ENCODE measurements around the gene REG1A.

DNA sequence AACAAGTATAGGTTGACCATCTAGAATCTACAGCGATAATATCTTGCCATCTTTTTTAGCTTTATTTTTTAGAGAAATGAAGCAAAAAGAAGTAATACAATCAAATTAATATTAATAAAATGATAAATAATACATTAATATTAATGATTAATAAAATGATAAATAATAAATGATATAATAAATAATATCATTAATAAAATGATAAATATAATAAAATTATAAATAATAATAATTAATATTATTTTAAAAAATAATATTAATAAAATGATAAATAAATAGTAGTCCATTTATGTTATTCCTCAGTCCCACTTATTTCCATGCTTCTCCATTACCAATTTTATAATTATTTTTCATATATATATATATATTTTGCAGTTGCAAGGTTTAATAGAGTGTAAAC, 42.5 kb downstream of the REG1A start:
- TF ChIP-seq RAD21 (IDR thresholded peaks at IDR 0.05) = no peak
- TF ChIP-seq EGR1 (IDR thresholded peaks at IDR 0.05; ENCODE audit: low read depth in 2 of 2) = no peak
- TF ChIP-seq, protein P1, sequence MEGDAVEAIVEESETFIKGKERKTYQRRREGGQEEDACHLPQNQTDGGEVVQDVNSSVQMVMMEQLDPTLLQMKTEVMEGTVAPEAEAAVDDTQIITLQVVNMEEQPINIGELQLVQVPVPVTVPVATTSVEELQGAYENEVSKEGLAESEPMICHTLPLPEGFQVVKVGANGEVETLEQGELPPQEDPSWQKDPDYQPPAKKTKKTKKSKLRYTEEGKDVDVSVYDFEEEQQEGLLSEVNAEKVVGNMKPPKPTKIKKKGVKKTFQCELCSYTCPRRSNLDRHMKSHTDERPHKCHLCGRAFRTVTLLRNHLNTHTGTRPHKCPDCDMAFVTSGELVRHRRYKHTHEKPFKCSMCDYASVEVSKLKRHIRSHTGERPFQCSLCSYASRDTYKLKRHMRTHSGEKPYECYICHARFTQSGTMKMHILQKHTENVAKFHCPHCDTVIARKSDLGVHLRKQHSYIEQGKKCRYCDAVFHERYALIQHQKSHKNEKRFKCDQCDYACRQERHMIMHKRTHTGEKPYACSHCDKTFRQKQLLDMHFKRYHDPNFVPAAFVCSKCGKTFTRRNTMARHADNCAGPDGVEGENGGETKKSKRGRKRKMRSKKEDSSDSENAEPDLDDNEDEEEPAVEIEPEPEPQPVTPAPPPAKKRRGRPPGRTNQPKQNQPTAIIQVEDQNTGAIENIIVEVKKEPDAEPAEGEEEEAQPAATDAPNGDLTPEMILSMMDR (IDR thresholded peaks at IDR 0.05; ENCODE audit: low read depth, low read length, missing input control) = no peak
- no peak for TF ChIP-seq YY1 (IDR thresholded peaks at IDR 0.05)
- no peak for TF ChIP-seq TAF1 (conservative IDR thresholded peaks at IDR 0.05)
- TF ChIP-seq HNF4G (IDR thresholded peaks at IDR 0.05) = no peak
- TF ChIP-seq, protein P2, sequence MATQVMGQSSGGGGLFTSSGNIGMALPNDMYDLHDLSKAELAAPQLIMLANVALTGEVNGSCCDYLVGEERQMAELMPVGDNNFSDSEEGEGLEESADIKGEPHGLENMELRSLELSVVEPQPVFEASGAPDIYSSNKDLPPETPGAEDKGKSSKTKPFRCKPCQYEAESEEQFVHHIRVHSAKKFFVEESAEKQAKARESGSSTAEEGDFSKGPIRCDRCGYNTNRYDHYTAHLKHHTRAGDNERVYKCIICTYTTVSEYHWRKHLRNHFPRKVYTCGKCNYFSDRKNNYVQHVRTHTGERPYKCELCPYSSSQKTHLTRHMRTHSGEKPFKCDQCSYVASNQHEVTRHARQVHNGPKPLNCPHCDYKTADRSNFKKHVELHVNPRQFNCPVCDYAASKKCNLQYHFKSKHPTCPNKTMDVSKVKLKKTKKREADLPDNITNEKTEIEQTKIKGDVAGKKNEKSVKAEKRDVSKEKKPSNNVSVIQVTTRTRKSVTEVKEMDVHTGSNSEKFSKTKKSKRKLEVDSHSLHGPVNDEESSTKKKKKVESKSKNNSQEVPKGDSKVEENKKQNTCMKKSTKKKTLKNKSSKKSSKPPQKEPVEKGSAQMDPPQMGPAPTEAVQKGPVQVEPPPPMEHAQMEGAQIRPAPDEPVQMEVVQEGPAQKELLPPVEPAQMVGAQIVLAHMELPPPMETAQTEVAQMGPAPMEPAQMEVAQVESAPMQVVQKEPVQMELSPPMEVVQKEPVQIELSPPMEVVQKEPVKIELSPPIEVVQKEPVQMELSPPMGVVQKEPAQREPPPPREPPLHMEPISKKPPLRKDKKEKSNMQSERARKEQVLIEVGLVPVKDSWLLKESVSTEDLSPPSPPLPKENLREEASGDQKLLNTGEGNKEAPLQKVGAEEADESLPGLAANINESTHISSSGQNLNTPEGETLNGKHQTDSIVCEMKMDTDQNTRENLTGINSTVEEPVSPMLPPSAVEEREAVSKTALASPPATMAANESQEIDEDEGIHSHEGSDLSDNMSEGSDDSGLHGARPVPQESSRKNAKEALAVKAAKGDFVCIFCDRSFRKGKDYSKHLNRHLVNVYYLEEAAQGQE (IDR thresholded peaks at IDR 0.05) = no peak
- no peak for TF ChIP-seq MAX (IDR thresholded peaks at IDR 0.05)
- no peak for TF ChIP-seq GABPA (IDR thresholded peaks at IDR 0.05 in 1 of 2, conservative IDR thresholded peaks at IDR 0.05 in 1 of 2)
- TF ChIP-seq, protein P3, sequence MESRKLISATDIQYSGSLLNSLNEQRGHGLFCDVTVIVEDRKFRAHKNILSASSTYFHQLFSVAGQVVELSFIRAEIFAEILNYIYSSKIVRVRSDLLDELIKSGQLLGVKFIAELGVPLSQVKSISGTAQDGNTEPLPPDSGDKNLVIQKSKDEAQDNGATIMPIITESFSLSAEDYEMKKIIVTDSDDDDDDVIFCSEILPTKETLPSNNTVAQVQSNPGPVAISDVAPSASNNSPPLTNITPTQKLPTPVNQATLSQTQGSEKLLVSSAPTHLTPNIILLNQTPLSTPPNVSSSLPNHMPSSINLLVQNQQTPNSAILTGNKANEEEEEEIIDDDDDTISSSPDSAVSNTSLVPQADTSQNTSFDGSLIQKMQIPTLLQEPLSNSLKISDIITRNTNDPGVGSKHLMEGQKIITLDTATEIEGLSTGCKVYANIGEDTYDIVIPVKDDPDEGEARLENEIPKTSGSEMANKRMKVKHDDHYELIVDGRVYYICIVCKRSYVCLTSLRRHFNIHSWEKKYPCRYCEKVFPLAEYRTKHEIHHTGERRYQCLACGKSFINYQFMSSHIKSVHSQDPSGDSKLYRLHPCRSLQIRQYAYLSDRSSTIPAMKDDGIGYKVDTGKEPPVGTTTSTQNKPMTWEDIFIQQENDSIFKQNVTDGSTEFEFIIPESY (IDR thresholded peaks at IDR 0.05) = no peak
- no peak for TF ChIP-seq FOXA1 (IDR thresholded peaks at IDR 0.05)
